Kidney epithelial cell (primary cell): Measurements from ENCODE around the gene STAT6. TPM values are rescaled to one million over a fixed set of nuclear protein-coding genes. Genes with fewer than 3 reads are reported as not detected.

ENCODE experiments used
- DNase-seq: peaks from one replicate; pipeline ENCODE4 v3.0.0-alpha.2; 2010; ENCODE audit warnings: low read depth
- H3K27me3 ChIP-seq: 2 replicates; pipeline ENCODE4 v1.6.0; 2011; ENCODE audit warnings: low read length; ENCODE audit not compliant: control insufficient read depth, insufficient read depth
- H3K36me3 ChIP-seq: 2 replicates; pipeline ENCODE4 v1.5.1; 2011; ENCODE audit warnings: low read length; ENCODE audit not compliant: control insufficient read depth, insufficient read depth
- H3K4me3 ChIP-seq: 2 replicates; pipeline ENCODE4 v1.5.1; 2011; ENCODE audit warnings: low read depth, mild to moderate bottlenecking, control low read depth, low read length
- total RNA-seq: library from RNA; depleted of rRNA; stranded (reverse); fragments of >200 nt; gene quantifications from 2 replicates; pipeline ENCODE4 v1.2.3, GENCODE V29; 2015
- TF ChIP-seq, protein P1 (sequence below): IDR thresholded peaks from 2 replicates; pipeline ENCODE4 v1.5.1; 2011; ENCODE audit warnings: mild to moderate bottlenecking, moderate library complexity, low read length, control low read depth, inconsistent platforms; ENCODE audit not compliant: insufficient read depth, poor library complexity, severe bottlenecking

The STAT6 gene
- total RNA-seq, 1 donor from 2014 or later: 67.8 TPM

DNA sequence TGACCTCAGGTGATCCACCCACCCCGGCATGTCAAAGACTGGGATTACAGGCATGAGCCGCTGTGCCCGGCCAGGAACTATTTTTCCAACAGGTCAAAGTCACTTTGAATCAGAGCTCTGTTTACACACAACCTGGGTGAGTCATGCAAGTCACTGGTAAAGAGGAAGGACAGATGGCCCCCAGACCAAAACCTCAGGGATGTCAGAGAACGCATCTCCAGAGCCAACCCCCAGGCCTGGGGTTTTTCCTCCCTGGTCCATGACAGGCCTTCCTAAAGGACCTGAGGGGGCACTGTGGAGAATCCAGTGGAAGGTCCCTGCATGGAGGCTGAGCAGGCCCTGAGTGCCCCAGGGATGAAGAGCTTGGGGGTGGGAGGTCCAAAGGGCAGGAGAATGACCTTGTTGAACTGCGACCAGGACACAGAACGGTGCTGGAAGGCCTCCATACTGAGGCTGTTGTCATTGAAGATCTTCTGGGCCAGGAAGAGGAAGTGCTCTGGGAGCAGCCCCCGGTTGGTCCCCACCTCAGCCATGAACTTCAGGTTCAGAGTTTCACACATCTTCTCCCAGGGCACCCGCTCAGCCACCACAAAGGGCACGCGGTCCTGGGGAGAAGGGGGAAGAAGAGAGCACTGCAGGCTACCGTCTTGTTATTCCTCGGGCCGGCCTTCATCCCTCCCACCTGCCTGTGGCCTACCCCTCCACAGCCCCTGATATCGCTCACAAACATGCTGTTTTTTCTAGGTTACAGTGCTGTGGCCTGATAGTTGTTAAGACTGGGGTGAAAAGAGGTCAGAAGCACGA lies 9.1 kb downstream of the STAT6 start:
- TF ChIP-seq, protein P1, sequence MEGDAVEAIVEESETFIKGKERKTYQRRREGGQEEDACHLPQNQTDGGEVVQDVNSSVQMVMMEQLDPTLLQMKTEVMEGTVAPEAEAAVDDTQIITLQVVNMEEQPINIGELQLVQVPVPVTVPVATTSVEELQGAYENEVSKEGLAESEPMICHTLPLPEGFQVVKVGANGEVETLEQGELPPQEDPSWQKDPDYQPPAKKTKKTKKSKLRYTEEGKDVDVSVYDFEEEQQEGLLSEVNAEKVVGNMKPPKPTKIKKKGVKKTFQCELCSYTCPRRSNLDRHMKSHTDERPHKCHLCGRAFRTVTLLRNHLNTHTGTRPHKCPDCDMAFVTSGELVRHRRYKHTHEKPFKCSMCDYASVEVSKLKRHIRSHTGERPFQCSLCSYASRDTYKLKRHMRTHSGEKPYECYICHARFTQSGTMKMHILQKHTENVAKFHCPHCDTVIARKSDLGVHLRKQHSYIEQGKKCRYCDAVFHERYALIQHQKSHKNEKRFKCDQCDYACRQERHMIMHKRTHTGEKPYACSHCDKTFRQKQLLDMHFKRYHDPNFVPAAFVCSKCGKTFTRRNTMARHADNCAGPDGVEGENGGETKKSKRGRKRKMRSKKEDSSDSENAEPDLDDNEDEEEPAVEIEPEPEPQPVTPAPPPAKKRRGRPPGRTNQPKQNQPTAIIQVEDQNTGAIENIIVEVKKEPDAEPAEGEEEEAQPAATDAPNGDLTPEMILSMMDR: no peak
- Histone ChIP-seq H3K4me3 (no peak overlapping the region), H3K36me3 (peaks cover 3% of the 10 kb centered on the region), H3K27me3 (no peaks in the 10 kb centered on the region)
- no peak for DNase-seq

- Histone ChIP-seq H3K36me3 (peaks cover 2% of the 10 kb centered on the region), H3K4me3 (no peak overlapping the region), H3K27me3 (no peaks in the 10 kb centered on the region)
- TF ChIP-seq, protein P1: no peak
- DNase-seq: no peak
These were observed 11.4 kb downstream of the STAT6 start for GRCh38 chr12:57099766-57100165.

- no peak for DNase-seq
- Histone ChIP-seq H3K4me3 (no peak overlapping the region), H3K27me3 (no peaks in the 10 kb centered on the region), H3K36me3 (peaks cover 2% of the 10 kb centered on the region)
- TF ChIP-seq, protein P1: no peak
These were observed 12.0 kb downstream of the STAT6 start for GRCh38 chr12:57099047-57099714.

DNA sequence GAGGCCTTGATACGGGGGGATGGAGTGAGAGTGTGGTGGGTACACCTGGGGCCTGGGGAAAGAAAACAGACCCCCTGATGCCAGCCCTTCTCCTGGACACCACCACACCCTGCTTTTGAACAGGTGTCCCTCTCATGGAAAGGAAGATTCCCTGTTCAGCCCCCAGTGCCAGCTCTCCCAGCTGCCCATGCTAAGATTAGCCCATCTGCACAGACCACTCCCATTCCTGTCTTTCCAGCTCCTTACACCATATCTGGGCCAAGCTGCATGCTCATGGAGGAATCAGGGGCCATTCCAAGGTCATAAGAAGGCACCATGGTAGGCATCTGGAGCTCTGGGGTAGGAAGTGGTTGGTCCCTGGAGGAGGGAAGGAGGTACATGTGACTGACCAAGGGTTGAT lies 12.6 kb downstream of the STAT6 start:
- DNase-seq: no peak
- Histone ChIP-seq H3K36me3 (peaks cover 2% of the 10 kb centered on the region), H3K27me3 (no peaks in the 10 kb centered on the region), H3K4me3 (no peak overlapping the region)
- TF ChIP-seq, protein P1: no peak

DNA sequence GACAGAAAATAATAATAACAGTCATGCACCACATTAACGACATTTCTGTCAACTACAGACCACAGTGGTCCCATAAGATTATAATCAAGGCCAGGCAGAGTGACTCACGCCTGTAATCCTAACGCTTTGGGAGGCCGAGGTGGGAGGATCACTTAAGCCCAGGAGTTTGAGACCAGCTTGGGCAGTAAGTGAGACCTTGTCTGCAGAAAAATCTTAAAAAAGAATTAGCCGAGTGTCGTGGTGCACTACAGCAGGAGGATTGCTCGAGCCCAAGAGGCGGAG lies 13.7 kb downstream of the STAT6 start:
- H3K4me3 ChIP-seq: no peak overlapping the region
- peaks cover 2% of the 10 kb centered on the region for H3K36me3 ChIP-seq
- no peak for DNase-seq
- no peaks in the 10 kb centered on the region for H3K27me3 ChIP-seq
- TF ChIP-seq, protein P1: no peak
